ENCODE results near the gene HLA-DQA2. TPM values are rescaled to one million over a fixed set of nuclear protein-coding genes. Genes with fewer than 3 reads are reported as not detected.
A peak's percentile ranks its signal among the peaks of the same experiment; 100 is the strongest.
"Not testable (repeated sequence)": the region's sequence is repeated elsewhere in the genome, so short reads cannot be mapped to it uniquely, and the experiment has no call there.

The HLA-DQA2 gene
- total RNA-seq (2014; rRNA removed; shearing (Covaris generic)): not detected in 2 replicates
- polyA plus RNA-seq (2014; cell fraction: nucleus; rRNA removed): not detected in 2 replicates

GRCh38 chr6:32741031-32741960 is at the start of gene HLA-DQA2:
Gene HLA-DQA2 (plus strand): TSS chr6:32741391. CDS start chr6:32741444, 53 bp downstream.
- no peak for DNase-seq (ENCODE audit: extremely low read depth, low read depth)

GRCh38 chr6:32692019-32692418 is 49.2 kb upstream of the HLA-DQA2 start:
- DNase-seq (ENCODE audit: extremely low read depth, low read depth): no peak

GRCh38 chr6:32697031-32697430 is 44.2 kb upstream of the HLA-DQA2 start:
- DNase-seq (ENCODE audit: extremely low read depth, low read depth): no peak

- DNase-seq (ENCODE audit: extremely low read depth, low read depth): peak; percentile 59
Measured at GRCh38 chr6:32700391-32701040, 40.7 kb upstream of the HLA-DQA2 start.

GRCh38 chr6:32703347-32703746 is 37.8 kb upstream of the HLA-DQA2 start:
- DNase-seq (ENCODE audit: extremely low read depth, low read depth): no peak

- DNase-seq (ENCODE audit: extremely low read depth, low read depth): not testable (repeated sequence)
Measured at GRCh38 chr6:32705164-32705563, 36.0 kb upstream of the HLA-DQA2 start.

GRCh38 chr6:32709625-32710024 is 31.6 kb upstream of the HLA-DQA2 start:
- no peak for DNase-seq (ENCODE audit: extremely low read depth, low read depth)

- DNase-seq (ENCODE audit: extremely low read depth, low read depth): no peak
Measured at GRCh38 chr6:32713241-32713640, 27.9 kb upstream of the HLA-DQA2 start.

GRCh38 chr6:32716396-32716795 is 24.8 kb upstream of the HLA-DQA2 start:
- no peak for DNase-seq (ENCODE audit: extremely low read depth, low read depth)

- DNase-seq (ENCODE audit: extremely low read depth, low read depth): no peak
Measured at GRCh38 chr6:32718879-32719278, 22.3 kb upstream of the HLA-DQA2 start.

- DNase-seq (ENCODE audit: extremely low read depth, low read depth): no peak
Measured at GRCh38 chr6:32738126-32738525, 3.1 kb upstream of the HLA-DQA2 start.

GRCh38 chr6:32742374-32742773 is 1.2 kb downstream of the HLA-DQA2 start:
- no peak for DNase-seq (ENCODE audit: extremely low read depth, low read depth)

GRCh38 chr6:32744776-32745175 is 3.6 kb downstream of the HLA-DQA2 start:
- no peak for DNase-seq (ENCODE audit: extremely low read depth, low read depth)

GRCh38 chr6:32745649-32746048 is 4.5 kb downstream of the HLA-DQA2 start:
- DNase-seq (ENCODE audit: extremely low read depth, low read depth): not testable (repeated sequence)

- DNase-seq (ENCODE audit: extremely low read depth, low read depth): no peak
Measured at GRCh38 chr6:32752580-32752979, 11.4 kb downstream of the HLA-DQA2 start.

GRCh38 chr6:32759669-32760068 is 18.5 kb downstream of the HLA-DQA2 start:
- no peak for DNase-seq (ENCODE audit: extremely low read depth, low read depth)

- no peak for DNase-seq (ENCODE audit: extremely low read depth, low read depth)
Measured at GRCh38 chr6:32761072-32761471, 19.9 kb downstream of the HLA-DQA2 start.

- DNase-seq (ENCODE audit: extremely low read depth, low read depth): no peak
Measured at GRCh38 chr6:32761548-32761947, 20.4 kb downstream of the HLA-DQA2 start.

GRCh38 chr6:32763421-32763820 is 22.2 kb downstream of the HLA-DQA2 start, which contains the start of gene HLA-DQB2:
Gene HLA-DQB2 (minus strand): TSS chr6:32763532. CDS start chr6:32763470, 62 bp downstream.
- DNase-seq (ENCODE audit: extremely low read depth, low read depth): no peak

- no peak for DNase-seq (ENCODE audit: extremely low read depth, low read depth)
Measured at GRCh38 chr6:32764048-32764447, 22.9 kb downstream of the HLA-DQA2 start.

- no peak for DNase-seq (ENCODE audit: extremely low read depth, low read depth)
Measured at GRCh38 chr6:32772656-32773055, 31.5 kb downstream of the HLA-DQA2 start.

- DNase-seq (ENCODE audit: extremely low read depth, low read depth): no peak
Measured at GRCh38 chr6:32774426-32774825, 33.2 kb downstream of the HLA-DQA2 start.
